GM21390 (cell line): ENCODE results near the gene ARHGAP42.

Experiments used
- ATAC-seq: cut with Tn5 transposase; IDR thresholded peaks from one replicate; pipeline ENCODE4 v1.9.1; 2021; ENCODE audit not compliant: unreplicated experiment

Gene ARHGAP42

DNA sequence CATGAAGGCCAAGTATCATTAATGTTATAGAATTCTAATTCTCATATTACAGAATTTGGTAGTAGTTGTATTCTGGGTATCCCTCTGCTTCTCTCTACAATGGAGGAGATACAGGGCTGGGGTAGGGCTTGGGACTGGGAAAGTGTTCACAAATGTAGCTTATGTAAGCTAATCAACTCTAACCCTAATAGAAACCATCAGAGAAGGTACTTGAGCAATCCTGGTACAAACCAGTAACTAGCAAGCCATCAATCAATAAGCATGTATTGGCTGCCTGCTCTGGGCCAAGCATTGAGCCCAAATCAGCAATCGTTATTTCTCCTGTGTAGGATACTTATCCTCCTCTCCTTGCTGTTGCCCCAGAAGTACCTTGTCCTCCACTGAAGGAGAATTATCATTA lies 268.2 kb downstream of the ARHGAP42 start:
- ATAC-seq = no peak

GRCh38 chr11:100956351-100956750 lies 269.3 kb downstream of the ARHGAP42 start:
- no peak for ATAC-seq

GRCh38 chr11:100957499-100957898 lies 270.4 kb downstream of the ARHGAP42 start:
- no peak for ATAC-seq

DNA sequence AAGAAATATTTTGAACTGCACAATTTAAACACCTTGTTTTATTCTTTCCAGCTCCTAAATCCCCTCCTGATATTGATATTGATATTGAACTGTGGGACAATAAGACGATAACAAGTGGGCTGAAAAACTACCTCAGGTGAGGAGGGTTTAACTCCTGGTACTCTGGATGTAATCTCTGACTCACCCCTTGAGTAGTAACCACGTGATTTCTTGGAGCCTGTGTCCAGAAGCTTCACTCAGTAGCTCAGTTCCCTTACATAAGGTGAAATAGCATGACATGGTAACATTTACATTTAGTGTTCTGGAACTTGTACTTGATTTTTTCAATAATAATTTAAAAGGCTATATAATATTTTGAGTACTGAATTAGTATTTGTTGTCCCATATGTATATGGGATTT lies 274.5 kb downstream of the ARHGAP42 start:
- ATAC-seq = no peak

DNA sequence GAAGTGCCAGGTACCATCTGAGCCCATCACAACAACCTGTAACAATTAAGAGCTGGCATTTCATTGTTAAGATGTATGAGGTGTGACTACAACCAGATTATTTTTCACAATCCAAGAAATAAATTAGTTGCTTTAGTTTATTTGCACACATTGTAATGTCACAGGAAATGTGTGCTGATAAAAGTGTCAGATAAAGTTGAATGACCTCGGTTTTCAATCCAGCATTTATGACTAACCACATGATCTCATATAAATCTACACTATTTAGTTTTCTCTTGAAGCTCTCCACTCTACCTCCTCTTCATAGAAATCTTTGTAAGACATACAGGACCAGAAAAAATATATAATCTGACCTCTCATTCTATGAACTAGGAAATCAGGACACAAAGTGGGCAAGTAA lies 276.3 kb downstream of the ARHGAP42 start:
- ATAC-seq = no peak

GRCh38 chr11:100964435-100964834 lies 277.3 kb downstream of the ARHGAP42 start:
- ATAC-seq = no peak

- no peak for ATAC-seq
These were observed 278.3 kb downstream of the ARHGAP42 start for GRCh38 chr11:100965346-100965745.

DNA sequence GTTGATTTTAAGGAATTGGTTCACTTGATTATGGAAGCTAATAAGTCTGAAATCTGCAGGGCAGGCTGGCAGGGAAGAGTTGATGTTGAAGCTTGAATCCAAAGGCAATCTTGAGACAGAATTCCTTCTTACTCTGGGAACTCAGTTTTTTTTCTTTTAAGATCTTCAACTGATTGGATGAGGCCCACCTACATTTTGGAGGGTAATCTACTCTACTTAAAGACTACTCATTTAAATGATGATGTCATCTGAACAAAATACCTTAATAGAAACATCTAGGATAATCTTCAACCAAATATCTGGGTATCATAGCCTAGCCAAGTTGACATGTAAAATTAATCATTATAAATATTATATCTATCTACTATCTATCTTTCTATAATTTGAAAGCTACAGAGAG lies 279.3 kb downstream of the ARHGAP42 start:
- ATAC-seq = no peak

DNA sequence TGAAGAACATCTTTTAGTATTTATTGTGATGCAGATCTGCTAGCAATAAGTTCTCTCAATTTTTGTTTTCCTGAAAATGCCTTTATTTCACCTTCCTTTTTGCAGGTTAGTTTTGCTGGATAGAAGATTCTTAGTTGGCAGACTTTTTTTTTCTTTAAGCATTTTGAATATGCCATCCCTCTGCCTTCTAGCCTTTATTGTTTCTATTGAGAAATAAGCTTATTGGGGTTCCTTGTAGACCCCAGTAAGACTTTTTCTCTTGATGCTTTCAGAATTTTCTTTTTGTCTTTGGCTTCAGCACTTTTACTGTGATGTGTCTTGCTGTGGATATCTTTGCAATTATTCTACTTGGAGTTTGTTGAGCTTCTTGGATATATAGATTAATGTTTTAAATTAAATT lies 281.9 kb downstream of the ARHGAP42 start:
- no peak for ATAC-seq

GRCh38 chr11:100970283-100971164 lies 283.4 kb downstream of the ARHGAP42 start:
- no peak for ATAC-seq

- no peak for ATAC-seq
These were observed 285.0 kb downstream of the ARHGAP42 start for GRCh38 chr11:100972046-100972445.

- no peak for ATAC-seq
These were observed 291.4 kb downstream of the ARHGAP42 start for GRCh38 chr11:100978442-100978841.

DNA sequence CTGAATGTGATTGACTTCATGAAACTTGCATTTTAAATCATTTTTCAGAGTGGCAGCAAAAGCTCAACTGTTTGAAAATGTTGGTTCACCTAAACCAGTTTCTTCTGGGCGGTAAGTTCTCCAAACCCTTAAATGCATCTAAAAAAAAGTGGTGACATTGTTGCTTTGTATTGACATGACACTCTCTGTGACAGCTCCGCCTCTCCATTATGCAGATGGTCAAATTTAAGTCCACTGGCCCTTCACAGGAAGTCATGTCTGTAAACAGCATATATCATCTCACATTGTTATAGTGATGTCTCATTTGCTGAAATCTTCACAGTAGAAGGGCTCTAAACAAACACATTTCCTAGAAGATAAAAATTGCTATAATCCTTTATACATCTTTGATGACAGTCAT lies 291.9 kb downstream of the ARHGAP42 start:
- ATAC-seq = no peak

DNA sequence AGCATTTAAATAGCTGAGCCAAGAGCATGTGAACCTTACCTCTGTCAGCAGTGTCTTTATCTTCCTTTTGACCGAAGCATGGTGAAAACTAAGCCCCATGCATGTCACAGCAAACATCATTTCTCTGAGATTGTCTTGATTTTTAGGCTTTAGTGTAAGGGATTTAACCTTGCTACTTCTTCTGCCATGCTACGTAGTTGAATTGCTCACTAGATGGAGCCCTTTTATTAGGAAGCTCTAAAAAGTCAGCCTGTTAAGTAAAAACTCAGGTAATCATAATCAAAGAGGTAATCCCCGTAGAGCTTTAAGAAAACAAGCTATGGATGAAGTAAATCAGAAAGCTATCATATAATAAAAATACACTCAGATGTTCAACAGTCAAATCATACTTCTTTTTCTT lies 293.1 kb downstream of the ARHGAP42 start:
- no peak for ATAC-seq

DNA sequence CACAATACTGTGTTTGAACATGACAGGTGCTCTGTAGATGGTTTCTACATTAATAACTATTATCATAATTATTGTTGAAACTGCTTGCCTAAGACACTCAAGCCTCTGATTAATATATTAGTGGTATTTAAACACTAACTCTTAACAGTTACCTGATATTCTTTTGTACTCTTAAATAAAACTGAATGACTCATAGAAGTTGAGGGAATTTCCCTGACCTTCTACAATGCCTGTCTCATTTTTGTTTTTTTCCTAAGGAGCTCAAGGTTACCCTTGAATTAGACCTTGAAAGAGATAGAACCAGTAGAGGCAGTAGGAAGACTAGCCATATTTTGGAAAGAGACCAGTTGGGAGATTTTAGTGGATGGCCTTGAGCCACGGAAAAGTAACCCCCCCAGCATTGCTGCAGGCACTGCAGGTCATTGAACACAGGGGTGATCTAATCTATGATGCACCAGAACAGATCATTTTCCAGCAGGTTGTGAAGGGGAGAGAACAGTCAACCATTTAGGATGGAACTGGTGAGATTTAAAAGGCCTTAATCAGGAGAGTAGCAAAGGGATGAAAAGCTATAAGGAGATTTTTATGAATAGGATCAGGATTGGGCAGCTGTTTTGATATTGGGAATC lies 294.2 kb downstream of the ARHGAP42 start:
- ATAC-seq = no peak

DNA sequence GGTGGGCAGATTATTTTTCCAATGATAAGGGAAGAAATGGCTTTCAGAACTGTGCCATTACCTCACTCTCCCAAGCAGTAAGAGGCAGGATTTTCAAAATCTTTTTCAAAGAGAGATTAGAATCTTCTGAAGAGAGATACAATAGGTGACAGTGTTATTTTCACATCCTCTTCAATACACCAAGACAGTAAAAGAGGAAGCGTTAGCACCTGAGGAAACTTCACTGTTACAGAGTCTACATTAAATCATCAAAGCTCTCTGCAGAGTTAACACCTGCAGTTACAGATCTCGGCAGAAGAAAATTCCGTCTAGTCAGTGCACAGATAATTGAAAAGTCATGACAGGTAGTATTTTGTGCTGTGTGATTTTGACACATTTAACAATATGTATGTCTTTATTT lies 297.6 kb downstream of the ARHGAP42 start:
- ATAC-seq = peak; percentile 85

- ATAC-seq = no peak
These were observed 303.8 kb downstream of the ARHGAP42 start for GRCh38 chr11:100990931-100991330.

DNA sequence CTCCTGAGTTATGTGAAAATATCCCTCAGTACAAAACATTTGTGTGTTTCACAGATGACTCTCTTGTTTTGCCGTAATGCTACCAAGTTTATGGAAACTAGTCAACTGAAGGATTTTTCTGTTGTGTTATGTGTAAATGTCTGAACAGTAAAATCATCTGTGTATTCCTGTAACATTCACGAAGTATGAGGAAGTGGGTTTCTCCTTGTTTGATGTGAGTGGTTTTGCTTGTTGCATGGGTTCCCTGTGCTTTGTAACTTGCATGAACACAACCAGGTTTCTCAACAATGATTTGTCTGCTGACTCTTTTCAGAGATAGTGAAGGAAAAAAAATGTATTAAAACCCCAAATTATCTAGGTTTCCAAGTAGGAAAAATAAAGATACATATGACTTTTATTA lies 304.5 kb downstream of the ARHGAP42 start:
- no peak for ATAC-seq

DNA sequence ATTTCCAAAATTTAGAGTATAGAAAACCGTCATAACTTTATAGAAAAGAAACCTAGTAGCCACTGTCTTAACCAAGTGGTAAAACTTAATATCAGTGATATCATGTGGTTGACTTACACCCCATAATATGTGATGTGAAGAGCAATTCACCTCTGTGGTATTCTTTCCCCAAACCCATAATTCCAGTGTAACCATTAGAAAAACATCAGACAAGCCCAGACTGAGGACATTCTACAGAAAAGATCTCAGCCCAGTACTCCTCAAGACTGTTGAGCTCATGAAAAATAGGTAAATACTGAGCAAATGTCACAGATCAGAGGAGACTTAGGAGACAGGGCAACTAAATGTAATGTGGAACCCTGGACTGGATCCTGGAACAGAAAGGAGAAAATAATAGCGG lies 307.9 kb downstream of the ARHGAP42 start:
- ATAC-seq = no peak

DNA sequence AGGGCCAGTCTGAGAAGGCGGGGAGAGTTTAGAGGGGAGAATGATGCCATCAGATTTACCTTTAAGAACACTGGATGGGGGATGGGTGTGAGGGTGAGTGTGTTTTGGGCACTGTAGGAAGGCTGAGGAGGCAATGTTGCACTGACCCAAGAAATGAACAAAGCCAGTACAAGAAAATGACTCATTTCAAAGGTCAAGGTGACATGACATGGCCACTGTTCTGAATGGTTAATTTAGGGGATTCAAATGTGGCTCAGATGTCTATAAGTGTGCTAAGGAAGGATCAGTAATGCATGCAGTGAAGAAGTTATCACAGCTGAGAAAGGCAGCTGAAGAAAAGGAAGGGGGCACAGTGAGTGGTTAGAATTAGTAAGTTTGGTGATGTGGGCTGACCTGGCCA lies 312.7 kb downstream of the ARHGAP42 start:
- ATAC-seq = no peak

DNA sequence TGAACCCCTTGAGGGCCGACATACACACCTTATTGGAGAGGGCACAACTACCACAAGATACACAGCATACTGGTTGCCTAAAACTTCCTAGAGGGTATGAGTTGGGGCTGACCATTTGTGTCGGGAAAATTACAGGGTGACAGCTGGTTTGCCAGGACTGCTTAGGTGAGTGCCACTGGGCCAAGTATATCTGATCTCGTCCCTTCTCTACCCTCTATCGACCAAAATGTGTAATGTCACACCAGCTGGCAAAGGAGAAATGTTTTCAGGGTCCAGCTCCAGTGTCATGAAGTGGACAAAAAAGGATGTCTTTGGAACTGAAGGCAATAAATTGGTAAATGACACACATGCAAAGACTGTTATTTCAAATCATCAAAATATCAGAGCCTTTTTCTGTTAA lies 316.4 kb downstream of the ARHGAP42 start:
- peak; percentile 65 for ATAC-seq

GRCh38 chr11:101008961-101009689 lies 322.0 kb downstream of the ARHGAP42 start:
- no peak for ATAC-seq
